Dedifferentiated amniotic fluid mesenchymal stem cell (primary cell): ENCODE results near the gene SLC22A14.
"Not testable (repeated sequence)": the region's sequence is repeated elsewhere in the genome, so short reads cannot be mapped to it uniquely, and the experiment has no call there.

ENCODE experiments used
- DNase-seq: peaks from one replicate; pipeline ENCODE4 v3.0.0-alpha.2; 2016; ENCODE audit errors: extremely low spot score

The SLC22A14 gene, protein sequence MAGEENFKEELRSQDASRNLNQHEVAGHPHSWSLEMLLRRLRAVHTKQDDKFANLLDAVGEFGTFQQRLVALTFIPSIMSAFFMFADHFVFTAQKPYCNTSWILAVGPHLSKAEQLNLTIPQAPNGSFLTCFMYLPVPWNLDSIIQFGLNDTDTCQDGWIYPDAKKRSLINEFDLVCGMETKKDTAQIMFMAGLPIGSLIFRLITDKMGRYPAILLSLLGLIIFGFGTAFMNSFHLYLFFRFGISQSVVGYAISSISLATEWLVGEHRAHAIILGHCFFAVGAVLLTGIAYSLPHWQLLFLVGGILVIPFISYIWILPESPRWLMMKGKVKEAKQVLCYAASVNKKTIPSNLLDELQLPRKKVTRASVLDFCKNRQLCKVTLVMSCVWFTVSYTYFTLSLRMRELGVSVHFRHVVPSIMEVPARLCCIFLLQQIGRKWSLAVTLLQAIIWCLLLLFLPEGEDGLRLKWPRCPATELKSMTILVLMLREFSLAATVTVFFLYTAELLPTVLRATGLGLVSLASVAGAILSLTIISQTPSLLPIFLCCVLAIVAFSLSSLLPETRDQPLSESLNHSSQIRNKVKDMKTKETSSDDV

DNA sequence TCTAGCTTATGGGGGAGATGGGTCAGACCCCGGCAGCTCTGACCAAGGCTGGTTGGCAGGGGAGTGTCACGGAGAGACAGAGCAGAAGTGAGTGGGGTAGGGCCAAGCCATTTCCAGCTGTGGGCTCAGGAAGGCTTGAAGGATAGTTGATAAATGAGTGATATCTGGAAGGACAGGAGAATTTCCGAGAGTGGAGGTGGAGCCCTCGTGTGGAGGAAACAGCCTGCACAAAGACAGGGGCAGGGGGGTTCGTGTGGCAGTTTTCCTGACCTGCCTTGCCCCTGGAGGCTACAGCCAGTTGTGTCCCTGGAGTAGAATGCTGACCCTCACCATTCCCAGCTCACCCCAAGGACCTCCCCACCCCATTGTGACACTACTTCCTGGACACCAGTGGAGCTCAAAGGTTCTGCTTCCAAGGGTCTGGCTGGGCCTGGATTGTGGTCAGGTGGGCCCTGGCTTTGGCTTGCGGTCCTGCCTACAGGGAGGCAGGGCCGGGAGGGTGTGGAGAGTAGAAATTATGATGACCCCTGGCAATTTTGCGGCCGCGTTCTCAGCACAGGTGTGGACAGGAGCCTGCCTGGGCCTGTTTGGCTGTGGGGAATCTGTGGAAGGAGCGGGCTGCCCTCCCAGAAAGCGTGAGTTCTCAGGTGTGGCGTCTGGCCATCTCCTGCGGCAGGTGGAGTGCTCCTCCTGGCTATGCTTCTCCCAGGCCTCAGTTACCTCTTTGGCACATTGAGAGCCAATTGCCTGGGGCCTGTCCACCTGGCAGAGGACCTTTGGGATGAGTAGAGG lies at the start of gene SLC22A14:
SLC22A14 (plus strand) TSS at position 400 of the 792 bp plus-strand sequence. CDS start 23,733 bp downstream, outside the sequence.
- DNase-seq = no peak

DNA sequence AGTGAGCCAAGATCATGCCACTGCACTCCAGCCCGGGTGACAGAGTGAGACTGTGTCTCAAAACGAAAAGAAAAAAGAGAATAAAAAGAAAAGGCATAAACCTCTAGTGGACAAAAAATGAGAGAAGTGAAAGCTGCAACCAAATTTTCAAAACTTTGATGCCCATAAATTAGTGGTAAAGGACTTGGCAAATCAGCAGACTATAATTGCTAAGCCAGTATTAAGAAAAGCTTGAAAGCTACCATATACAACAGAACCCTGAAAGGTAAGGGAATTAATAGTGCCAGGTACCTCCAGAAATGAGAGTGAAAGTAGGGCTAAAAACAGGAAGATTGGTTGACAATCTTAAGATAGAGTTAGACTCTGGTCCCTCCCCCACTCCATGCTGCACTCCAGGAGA lies 49.4 kb upstream of the SLC22A14 start:
- DNase-seq = no peak

DNA sequence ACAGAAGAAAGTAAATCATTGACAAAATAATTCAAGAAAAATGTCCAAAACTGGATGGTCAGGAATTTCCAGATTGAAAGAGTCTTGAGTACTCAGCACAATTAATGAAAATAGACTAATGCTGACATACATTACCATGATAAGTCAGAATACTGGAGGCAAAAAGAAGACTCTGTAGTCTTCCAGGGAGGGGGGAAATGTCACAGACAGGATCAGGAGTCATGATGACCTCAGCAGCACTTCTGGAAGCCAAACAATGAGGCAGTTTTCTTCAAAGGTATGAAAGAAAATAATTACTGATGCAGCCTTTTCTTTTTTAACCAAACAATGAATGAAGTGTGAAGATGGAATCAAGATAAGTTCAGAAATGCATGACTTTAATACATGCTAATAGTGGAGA lies 46.6 kb upstream of the SLC22A14 start:
- DNase-seq = no peak

DNA sequence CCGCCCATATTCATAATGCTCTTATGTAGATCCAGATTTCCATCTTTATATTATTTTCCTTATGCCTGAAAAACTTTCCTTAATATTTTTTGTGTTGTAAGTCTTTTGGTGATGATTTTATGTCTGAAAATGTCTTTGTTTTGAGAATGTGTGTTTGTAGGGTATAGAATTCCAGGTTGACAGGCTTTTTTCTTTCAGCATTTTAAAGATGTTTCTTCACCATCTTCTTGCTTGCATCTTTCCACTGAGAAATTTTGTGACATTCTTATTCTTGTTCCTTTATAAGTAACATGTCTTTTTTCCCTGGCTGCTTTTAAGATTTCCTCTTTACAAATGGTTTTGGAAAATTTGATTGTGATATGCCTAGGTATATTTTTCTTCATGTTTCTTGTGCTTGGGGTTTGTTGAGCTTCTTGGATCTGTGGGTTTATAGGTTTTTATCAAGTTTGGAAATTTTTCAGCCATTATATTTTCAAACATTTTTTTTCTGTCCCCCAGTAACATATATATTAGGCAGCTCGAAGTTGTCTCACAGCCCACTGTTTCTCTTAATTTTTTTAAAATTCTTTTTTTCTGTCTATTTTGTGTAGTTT lies 43.6 kb upstream of the SLC22A14 start:
- no peak for DNase-seq

DNA sequence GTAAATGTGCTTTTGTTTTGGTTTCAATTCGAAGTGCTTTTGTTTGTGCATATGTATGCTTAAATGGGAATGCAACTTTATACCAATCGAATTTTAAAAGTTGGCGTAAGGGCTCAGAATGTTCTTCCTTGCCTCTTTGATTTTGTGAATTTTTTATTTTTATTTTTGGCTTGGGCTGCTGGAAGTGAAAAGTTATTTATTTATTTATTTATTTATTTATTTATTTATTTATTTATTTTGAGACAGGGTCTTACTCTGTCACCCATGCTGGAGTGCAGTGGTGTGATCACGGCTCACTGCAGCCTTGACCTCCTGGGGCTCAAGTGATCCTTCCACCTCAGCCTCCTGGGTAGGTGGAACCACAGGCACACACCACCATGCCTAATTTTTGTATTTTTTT lies 39.3 kb upstream of the SLC22A14 start:
- DNase-seq = not testable (repeated sequence)

DNA sequence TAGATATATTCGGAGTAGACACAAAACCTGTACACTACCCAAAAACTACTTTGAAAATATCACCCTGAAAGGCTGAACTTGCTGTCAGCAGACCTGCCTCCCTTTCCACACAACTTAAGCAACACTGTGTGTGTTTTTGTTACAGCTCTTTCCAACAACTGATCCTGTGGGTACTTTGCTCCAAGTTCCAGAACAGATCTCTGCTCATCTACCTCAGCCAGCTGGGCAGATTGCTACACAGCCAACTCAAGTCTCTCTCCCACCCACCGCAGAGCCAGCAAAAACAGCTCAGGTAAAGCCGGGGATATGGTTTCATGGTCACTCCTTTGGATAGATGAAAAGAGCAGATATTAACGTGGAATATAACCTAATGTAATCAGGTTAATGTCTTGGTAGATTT lies 36.2 kb upstream of the SLC22A14 start:
- DNase-seq = no peak

DNA sequence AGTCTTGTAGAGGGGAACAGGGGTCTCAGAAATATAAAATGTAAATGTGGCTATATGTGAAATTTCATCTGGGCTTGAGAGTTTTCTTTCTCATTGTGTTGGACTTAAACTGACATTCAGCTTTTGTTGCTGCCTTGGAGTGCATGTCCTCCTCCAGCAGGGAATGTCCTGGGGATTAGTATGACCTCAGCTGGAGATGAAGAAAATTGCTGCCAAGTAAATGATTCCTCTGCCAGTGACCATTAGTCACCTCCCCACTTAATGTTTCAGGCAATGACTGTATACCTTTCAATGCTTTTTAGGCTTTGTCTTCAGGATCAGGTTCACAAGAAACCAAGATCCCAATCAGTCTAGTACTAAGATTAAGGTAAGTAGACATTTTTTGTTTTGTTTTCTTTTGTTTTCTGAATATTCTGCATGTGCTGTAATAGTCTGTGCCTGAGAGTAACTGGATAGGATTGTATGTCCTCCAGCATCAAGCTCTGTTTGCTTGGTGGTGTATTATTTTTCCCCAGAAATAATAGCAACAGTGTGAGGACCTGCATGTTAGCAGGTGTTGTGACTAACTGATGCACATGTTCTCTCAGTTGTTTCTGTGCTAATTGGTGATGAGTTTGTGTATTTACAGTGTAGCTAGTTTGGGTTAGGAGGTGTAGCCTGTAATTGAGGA lies 34.6 kb upstream of the SLC22A14 start:
- peak; percentile 88 for DNase-seq

DNA sequence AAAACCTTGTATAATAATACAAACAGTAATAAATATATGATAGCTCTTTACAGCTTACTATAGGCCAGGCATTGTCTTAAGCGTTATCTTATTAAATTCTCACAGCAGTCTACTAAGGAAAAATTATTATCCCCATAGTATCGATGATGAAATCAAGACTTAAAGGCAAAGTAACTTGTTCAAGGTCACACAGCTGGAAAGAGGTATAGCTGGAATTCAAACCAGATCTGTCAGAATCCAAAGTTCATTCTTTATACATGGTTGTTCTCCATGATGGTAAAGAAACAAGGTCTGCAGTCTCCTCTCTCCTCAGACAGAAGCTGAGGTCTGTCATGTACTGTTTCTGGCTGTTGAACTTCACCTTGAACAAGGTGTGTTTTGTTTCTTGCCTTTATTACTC lies 31.9 kb upstream of the SLC22A14 start:
- DNase-seq = no peak

DNA sequence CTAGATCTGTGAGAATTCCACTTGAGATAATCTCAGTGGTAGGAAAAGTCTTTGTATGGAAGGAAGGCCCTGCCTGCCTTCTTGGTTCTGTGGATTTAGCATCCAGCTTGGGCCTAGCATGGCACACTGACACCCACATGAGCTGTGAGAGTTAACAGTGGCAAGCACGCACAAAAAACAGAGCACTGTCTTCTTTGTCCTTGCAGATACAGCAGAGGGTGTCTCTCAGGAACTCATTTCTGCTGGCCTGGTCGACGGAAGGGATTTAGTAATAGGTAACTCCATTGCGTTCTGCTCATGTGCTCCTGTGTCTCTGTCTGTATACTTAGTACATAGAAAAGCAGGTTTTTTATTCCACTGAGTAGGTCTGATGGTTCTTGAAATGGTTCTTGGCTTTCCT lies 30.9 kb upstream of the SLC22A14 start:
- no peak for DNase-seq

DNA sequence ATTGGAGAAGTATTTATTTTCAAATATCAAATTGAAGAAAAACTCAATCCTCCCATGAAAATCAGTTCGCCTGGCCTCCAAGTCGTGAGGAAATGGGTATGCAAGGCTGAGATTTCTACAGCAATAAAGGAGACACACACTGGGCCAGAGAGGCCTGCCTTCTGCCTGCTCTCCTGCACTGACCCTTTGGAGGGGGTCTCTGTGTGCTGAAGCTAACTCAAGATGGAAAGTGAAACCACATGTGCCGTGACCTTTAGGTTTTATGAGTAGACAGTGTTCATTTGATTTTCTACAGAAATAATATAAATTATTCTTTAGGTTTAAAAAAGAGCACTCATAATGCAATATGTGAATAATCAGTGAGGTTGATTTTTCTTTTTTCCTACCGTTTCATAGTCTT lies 28.4 kb upstream of the SLC22A14 start:
- no peak for DNase-seq

DNA sequence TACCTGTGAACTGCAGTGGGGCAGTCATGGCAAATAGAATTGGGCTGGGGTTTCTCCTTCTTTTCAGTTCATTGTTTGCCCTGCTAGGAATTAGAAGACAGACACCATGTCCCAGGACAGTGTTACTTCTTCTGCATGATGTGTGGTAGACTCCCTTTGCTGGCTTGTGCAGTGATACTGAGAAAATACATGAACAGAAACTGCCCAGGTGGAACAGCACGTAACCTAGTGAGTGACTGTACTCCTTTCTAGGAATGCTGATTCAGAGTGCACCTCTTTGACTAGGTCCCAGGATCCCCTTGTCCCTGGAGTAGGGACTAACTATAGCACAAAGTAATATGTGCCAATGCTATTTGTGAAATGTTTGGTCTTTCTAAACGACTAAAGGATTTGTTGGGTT lies 27.2 kb upstream of the SLC22A14 start:
- no peak for DNase-seq

DNA sequence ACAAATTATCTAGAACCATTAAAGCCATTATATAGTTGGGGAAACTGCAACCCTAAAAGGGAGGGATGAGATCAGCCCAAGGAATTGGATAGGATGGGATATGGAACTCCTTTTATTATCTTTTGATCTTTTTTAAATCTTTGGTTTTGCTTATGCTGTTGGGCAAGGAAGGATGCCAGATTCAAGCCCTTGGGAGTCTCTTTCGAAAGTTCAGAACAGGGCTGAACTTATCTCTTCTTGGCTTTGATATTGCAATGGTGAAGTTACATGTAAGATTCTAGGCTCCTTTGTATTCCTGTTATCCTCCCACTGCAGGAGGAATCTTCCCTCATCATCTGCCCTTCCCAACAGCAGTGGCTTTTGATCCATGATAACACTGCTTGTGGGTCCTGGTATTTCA lies 26.5 kb upstream of the SLC22A14 start:
- DNase-seq = no peak

DNA sequence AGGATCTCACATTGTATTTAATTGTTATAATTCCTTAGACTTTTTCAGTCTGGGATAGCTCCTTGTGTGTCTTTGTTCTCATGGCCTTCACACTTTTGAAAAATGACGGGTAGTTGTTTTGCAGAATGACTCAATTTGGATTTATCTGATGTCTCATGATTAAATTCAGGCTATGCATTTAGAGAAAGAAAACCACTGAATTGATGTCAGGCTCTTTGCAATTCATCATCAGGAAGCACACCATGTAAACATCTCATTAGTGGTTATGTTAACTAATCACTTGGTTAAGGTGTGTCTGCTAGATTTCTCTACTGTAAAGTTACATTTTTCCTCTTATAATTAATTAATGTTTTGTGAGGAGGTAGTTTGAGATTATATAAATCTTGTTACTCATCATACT lies 24.5 kb upstream of the SLC22A14 start:
- DNase-seq = no peak

DNA sequence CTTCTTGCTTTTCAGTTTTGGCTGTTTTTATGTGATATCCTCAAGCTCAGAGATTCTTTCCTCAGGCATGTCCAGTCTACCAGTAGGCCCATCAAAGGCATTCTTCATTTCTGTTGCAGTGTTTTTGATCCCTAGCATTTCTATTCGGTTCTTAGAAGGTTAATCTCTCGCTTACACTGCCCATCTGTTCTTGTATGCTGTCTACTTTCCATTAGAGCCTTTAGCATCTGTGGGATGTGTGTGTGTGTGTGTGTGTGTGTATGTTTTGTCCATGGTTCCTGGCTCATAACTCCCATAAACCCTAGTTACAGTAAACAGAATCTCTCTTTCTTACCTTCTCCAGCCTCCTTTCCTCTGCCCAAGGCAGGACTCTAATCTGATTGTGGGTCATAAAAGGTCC lies 21.6 kb upstream of the SLC22A14 start:
- DNase-seq = no peak

DNA sequence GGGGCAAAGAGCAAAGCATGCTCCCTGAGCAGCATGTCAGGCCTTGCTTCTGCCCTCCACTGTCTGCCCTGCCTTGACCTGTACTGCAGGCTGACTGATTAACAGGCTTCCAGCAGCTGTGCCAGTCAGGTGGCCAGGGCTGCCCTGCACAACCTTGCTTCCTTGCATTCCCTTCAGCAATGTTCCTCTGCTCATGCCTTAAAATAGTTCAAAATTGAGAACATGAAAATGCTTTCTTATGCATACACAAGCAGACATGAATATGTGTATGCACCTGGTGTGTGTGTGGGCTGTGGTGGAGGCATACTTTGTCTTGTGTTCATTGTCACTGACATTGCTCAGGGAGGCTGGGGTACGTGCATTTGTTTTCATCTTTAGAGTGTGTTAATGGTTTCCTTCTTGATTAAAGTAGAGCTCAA lies 17.7 kb upstream of the SLC22A14 start:
- DNase-seq = no peak

DNA sequence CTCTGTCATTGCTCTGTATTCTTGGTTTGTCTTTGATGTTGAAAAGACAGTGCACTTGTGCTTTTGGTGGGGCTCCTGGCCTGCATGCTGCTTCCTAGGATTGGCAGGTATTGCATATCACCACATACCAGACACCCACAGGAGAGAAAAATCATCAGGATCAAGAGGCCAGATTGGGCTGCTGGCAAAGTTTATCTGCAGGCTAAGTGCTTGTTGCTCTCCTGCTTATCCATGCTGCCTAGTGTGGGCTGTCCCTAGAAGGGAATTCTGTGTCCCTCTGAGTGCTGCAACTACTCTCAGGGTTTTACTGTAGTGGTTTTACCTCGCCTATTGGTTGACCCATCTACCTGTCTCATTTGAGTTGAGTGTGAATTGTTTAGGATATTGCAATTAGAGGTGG lies 17.3 kb upstream of the SLC22A14 start:
- DNase-seq = no peak

DNA sequence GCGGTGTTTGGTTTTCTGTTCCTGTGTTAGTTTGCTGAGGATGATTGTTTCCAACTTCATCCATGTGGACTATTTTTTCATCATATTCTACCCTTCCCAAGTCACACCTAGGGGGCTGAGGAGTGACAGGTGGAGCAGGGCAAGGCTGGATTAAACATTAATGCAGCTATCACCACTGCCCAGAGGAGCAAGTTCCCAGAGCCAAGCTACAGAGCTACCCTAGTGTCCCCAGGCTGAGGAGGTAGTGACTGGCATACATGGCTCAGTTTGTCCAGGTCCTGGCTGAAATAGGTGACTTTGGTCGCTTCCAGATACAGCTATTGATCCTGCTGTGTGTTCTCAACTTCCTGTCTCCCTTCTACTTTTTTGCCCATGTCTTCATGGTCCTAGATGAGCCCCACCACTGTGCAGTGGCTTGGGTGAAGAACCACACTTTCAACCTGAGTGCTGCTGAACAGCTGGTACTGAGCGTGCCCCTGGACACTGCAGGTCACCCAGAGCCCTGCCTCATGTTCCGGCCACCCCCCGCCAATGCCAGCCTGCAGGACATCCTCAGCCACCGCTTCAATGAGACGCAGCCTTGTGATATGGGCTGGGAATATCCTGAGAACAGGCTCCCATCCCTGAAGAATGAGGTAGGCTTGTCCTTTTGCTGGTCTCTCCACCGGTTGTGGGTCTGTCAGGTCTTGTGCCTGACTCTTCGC lies 16.3 kb upstream of the SLC22A14 start, which contains the start of gene SLC22A13:
SLC22A13 (plus strand) TSS at position 209 of the 704 bp plus-strand sequence; CDS start at position 258, 49 bp downstream.
- no peak for DNase-seq

DNA sequence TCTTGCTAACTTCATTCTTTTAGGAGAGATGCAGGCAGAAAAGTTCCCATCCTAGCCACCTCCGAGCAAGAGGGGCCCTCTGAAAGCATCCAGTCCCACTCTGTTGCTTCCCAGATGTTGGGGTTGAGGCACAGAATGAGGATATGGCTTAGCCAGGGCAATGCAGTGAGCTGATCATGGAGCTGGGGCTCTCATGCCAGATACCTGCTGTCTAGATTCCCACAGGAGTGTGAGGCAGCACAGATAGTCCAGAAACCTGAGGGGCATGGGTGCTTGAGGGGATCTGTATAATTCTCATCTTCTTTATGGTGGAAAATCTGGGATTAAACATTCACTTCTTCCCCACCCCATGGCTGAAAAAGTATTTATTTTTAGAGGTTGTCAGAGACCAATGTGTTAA lies 15.3 kb upstream of the SLC22A14 start:
- DNase-seq = no peak

DNA sequence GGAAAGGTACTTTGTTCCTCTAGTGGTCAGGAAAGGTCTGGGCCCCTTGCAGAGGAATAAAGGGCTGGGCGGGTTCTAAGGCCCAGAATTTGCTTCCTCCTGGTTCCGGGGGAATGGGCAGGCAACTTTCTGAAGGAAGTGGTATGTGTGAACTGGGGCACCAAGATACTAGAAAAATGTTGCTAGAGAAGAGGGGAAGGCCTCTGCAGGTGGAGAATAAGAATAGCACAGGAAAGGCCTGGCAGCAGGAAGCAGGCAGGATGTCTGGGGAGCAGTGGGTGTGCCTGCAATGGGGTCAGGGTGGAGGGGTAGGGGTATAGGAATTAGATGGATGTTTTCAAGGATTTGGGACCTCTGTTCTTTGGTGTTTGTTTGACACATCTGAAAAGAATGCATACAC lies 14.4 kb upstream of the SLC22A14 start:
- no peak for DNase-seq

DNA sequence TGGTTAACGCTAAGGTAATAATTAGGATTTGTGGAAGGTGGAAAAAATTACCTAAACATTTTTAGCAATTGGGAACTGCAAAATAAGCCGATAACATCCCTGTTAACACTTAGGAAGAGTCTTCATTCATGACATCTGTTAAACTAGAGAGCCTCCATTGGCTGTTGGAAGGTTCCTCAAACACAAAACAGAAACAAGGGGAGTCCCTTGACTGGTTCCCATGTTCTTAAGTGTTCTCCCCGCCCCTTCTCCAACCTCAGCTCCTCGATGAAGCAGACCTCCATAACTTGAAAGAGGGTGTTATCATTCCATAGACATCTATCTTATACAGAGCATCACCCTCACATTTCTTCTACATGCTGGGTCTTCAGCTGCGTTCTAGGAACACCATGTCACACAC lies 14.0 kb upstream of the SLC22A14 start:
- DNase-seq = no peak

DNA sequence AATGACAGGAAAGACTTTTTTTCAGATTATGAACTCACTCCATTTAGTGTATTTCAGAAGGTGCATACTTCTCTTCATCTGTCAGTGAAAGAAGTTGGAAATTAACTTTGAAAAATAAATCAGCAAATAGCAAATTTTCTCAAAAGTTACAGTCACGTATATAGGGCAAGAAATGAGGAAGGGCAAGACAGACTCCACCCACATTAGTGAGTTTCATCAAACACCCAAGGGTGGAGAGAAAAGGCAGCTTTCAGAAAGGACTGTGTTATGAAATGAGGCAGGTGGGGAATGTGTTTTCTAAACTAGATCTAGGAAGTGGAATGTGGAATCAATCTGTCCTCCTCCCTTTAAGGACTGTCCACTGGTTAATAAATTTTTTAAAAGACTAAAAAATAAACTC lies 13.6 kb upstream of the SLC22A14 start:
- DNase-seq = no peak
